Measurements from ENCODE around the gene MYO5C.

MYO5C gene

DNA sequence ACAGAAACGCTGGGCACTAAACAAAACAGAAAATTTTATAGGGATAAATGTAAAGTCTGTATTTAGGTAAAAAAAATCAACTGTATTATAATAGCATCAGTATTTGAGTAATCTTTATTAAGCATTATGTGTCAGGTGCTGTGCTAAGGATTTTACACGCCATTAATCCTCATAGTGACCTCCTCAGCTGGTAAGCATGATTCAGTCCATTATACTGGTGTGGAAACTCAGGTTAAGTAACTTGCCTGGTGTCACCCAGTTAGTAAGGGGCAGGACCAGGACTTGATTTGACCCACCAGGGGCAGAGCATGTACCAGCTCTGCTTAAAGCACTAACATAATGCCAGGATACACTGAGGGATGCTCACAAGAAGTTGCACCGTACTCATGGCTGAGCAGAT lies 4.8 kb downstream of the MYO5C start:
- Mint-ChIP-seq H3K9me3 (no peaks in the 10 kb centered on the region), H3K27me3 (ENCODE audit: low read depth) (peaks cover 31% of the 10 kb centered on the region), H3K4me3 (no peak overlapping the region), H3K27ac (peak overlapping the region in 2 of 3 experiments; percentile 11 to 97), H3K4me1 (peaks cover 29% of the 10 kb centered on the region), H3K36me3 (ENCODE audit: low read depth) (peaks cover 4% of the 10 kb centered on the region)
- TF ChIP-seq, protein P1, sequence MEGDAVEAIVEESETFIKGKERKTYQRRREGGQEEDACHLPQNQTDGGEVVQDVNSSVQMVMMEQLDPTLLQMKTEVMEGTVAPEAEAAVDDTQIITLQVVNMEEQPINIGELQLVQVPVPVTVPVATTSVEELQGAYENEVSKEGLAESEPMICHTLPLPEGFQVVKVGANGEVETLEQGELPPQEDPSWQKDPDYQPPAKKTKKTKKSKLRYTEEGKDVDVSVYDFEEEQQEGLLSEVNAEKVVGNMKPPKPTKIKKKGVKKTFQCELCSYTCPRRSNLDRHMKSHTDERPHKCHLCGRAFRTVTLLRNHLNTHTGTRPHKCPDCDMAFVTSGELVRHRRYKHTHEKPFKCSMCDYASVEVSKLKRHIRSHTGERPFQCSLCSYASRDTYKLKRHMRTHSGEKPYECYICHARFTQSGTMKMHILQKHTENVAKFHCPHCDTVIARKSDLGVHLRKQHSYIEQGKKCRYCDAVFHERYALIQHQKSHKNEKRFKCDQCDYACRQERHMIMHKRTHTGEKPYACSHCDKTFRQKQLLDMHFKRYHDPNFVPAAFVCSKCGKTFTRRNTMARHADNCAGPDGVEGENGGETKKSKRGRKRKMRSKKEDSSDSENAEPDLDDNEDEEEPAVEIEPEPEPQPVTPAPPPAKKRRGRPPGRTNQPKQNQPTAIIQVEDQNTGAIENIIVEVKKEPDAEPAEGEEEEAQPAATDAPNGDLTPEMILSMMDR (IDR thresholded peaks at IDR 0.05; ENCODE audit: unreplicated experiment in 3 of 3): no peak

DNA sequence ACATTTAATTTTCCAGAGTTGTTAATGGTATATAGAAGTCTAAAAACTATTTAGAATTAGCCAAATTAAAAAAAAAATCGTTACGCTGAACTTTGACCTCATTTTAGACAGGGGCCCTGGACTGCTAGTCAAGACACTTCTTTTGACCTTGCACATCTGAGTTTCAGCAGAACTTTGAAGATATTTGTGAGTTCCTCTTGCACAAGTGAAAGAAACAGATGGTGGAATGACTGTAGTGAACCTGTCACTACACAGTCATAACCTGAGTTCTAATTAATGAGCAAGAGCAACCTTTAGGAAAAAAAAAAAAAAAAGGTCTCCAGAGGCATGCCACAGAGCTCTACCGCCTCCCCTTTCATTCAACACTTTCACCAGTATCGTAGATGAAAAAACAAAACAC lies 5.3 kb downstream of the MYO5C start:
- no peaks in the 10 kb centered on the region for H3K9me3 Mint-ChIP-seq
- H3K4me3 Mint-ChIP-seq: no peak overlapping the region
- TF ChIP-seq, protein P1 (IDR thresholded peaks at IDR 0.05; ENCODE audit: unreplicated experiment in 3 of 3): no peak
- H3K4me1 Mint-ChIP-seq: peaks cover 29% of the 10 kb centered on the region
- peak overlapping the region; percentile 11 to 97 (median 18) for H3K27ac Mint-ChIP-seq
- peaks cover 4% of the 10 kb centered on the region for H3K36me3 Mint-ChIP-seq (ENCODE audit: low read depth)
- H3K27me3 Mint-ChIP-seq (ENCODE audit: low read depth): peaks cover 31% of the 10 kb centered on the region

DNA sequence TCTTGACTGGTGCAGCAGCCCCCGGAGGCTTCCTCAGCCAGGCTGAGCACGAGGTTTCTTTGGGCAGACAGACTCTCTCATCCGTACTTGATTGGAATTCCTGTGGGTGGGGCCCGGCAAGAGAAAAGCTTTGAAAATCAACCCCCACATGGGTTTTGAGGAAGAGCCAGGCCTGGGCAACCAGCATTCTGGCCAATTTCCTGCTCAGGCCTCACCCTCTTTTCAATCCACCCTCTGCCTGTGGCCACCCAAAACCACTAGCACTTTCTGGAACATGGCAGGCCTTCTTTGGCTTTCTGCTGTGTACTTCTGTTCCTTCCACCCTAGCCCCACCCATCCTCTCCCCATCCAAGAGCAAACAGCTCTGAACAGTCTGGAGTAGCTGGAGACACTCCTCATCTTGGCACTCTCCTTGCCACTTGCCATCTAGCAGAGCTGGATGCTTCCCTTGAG lies 5.9 kb downstream of the MYO5C start:
- peak overlapping the region in 1 of 3 experiments; percentile 21 for H3K4me3 Mint-ChIP-seq
- peaks cover 27% of the 10 kb centered on the region for H3K27me3 Mint-ChIP-seq (ENCODE audit: low read depth)
- H3K27ac Mint-ChIP-seq: peak overlapping the region; percentile 18 to 97 (median 80)
- TF ChIP-seq, protein P1 (IDR thresholded peaks at IDR 0.05; ENCODE audit: unreplicated experiment in 3 of 3): no peak
- peaks cover 28% of the 10 kb centered on the region for H3K4me1 Mint-ChIP-seq
- H3K9me3 Mint-ChIP-seq: no peaks in the 10 kb centered on the region
- H3K36me3 Mint-ChIP-seq (ENCODE audit: low read depth): peaks cover 4% of the 10 kb centered on the region

DNA sequence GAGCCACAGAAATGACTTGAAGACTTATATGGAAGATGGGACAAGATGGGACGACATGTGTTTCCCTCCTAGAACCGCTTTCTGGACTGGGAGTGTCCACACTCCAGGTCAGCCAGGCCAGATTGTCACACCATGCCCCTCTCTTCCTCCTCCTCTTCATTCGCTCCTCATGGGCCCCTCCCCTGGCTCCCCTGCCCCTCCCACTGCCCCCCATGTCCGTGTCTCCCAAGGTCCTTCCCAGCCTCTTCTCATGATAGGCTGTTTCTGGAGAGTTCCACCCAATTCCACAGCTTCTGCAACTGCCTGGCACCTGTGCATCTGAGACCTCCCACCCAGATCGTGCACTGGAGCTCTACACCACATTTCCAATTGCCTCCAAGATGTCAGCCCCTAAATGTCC lies 6.6 kb downstream of the MYO5C start:
- Mint-ChIP-seq H3K36me3 (ENCODE audit: low read depth) (peaks cover 7% of the 10 kb centered on the region), H3K4me3 (no peak overlapping the region), H3K4me1 (peaks cover 21% of the 10 kb centered on the region), H3K27ac (peak overlapping the region; percentile 18 to 97 (median 80)), H3K27me3 (ENCODE audit: low read depth) (peaks cover 21% of the 10 kb centered on the region), H3K9me3 (no peaks in the 10 kb centered on the region)
- TF ChIP-seq, protein P1 (IDR thresholded peaks at IDR 0.05; ENCODE audit: unreplicated experiment in 3 of 3): no peak

DNA sequence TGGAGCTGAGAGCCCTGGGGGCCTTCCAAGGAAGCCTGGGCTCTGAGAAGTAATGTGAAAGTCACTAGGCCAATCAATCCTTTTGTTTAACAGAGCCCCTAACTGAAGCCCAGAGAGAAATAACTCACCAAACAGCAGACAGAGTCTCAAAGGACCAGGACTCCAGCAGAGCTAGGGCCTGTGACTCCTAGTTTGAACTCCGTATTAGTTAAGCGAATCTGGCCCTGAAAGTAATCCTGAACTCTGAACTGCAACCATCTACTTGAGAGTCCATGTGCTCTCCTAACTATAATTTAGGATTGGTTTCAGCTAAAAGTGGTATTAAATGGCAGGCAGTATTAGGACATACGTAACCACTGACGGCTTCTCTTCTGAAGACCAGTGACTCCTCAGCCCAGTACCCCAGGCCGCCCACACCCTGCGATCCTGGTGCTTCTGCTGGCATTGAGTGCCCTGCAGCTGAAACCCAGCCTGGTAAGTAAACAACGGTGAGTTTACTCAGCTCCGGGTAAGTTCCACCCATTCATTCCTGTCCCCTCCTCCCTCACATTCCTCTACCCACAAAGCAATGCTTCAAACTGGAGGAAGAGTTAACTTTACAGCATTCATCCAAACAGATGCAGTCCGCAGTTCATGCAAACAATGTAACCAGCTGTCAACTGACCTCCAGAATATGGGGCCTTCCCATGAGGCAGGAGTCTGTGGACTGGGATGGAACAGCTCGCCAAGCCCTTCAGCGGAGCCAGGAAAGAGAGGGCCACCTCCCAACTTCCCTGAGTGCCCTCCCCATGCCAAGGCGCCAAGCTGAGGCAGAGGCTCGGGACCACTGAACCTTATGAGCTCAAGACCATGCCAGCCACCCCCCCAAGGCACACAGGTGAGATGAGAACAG lies 7.3 kb downstream of the MYO5C start:
- peak overlapping the region; percentile 56 to 97 (median 80) for H3K27ac Mint-ChIP-seq
- H3K4me1 Mint-ChIP-seq: peaks cover 20% of the 10 kb centered on the region
- peaks cover 15% of the 10 kb centered on the region for H3K27me3 Mint-ChIP-seq (ENCODE audit: low read depth)
- no peaks in the 10 kb centered on the region for H3K9me3 Mint-ChIP-seq
- H3K36me3 Mint-ChIP-seq (ENCODE audit: low read depth): peaks cover 7% of the 10 kb centered on the region
- H3K4me3 Mint-ChIP-seq: peak overlapping the region in 2 of 3 experiments; percentile 29 to 38
- TF ChIP-seq, protein P1 (IDR thresholded peaks at IDR 0.05; ENCODE audit: unreplicated experiment in 3 of 3): no peak

Data from nephron (organoid).